KG1 (cell line): ENCODE data around the gene SENP5.
"Not testable (repeated sequence)": the region's sequence is repeated elsewhere in the genome, so short reads cannot be mapped to it uniquely, and the experiment has no call there.

ENCODE experiments used
- DNase-seq: peaks from one replicate; lab custom pipeline; 2025; lab: John Stamatoyannopoulos, UW

The SENP5 gene

GRCh38 chr3:196942915-196943277, 75.2 kb downstream of the SENP5 start:
- no peak for DNase-seq

GRCh38 chr3:196944037-196944790, 76.5 kb downstream of the SENP5 start:
- DNase-seq: not testable (repeated sequence)

- no peak for DNase-seq
These were observed 79.6 kb downstream of the SENP5 start for GRCh38 chr3:196947136-196947859.

- no peak for DNase-seq
These were observed 80.2 kb downstream of the SENP5 start for GRCh38 chr3:196947860-196948441.

GRCh38 chr3:196948442-196949284, 80.9 kb downstream of the SENP5 start:
- DNase-seq: no peak

- DNase-seq: no peak
These were observed 81.5 kb downstream of the SENP5 start for GRCh38 chr3:196949285-196949619.

- no peak for DNase-seq
These were observed 82.0 kb downstream of the SENP5 start for GRCh38 chr3:196949750-196950149.

GRCh38 chr3:196951371-196951770, 83.7 kb downstream of the SENP5 start:
- no peak for DNase-seq

GRCh38 chr3:196954832-196955231, 87.1 kb downstream of the SENP5 start:
- DNase-seq: no peak

GRCh38 chr3:196962108-196962929, 94.6 kb downstream of the SENP5 start:
- no peak for DNase-seq

GRCh38 chr3:196962930-196963630, 95.4 kb downstream of the SENP5 start:
- DNase-seq: no peak

GRCh38 chr3:196963631-196963953, 95.9 kb downstream of the SENP5 start:
- DNase-seq: no peak

- no peak for DNase-seq
These were observed 97.5 kb downstream of the SENP5 start for GRCh38 chr3:196965112-196965803.

GRCh38 chr3:196965804-196966173, 98.1 kb downstream of the SENP5 start:
- DNase-seq: no peak

GRCh38 chr3:196966526-196967401, 99.0 kb downstream of the SENP5 start:
- DNase-seq: no peak

- DNase-seq: no peak
These were observed 99.9 kb downstream of the SENP5 start for GRCh38 chr3:196967412-196968232.

GRCh38 chr3:196968233-196969133, 100.8 kb downstream of the SENP5 start, which contains the start of gene PIGZ:
Gene PIGZ, minus strand, starts transcription at chr3:196968833. Its CDS starts 16,802 bp downstream, at chr3:196952031.
- no peak for DNase-seq
